NT2/D1 (cell line): ENCODE data around the gene ABCA4.

Experiments used
- DNase-seq: peaks from one replicate; pipeline ENCODE4 v3.0.0-alpha.2; 2011; ENCODE audit warnings: low read depth, low spot score
- H3K27me3 ChIP-seq: 2 replicates; pipeline ENCODE4 v1.6.0; 2011; ENCODE audit warnings: mild to moderate bottlenecking; ENCODE audit not compliant: insufficient read length, insufficient read depth
- H3K36me3 ChIP-seq: 2 replicates; pipeline ENCODE4 v1.6.1; 2011; ENCODE audit warnings: mild to moderate bottlenecking, low read length, mixed read lengths; ENCODE audit not compliant: insufficient read depth, insufficient read length
- H3K4me1 ChIP-seq: 2 replicates; pipeline ENCODE4 v1.5.1; 2011; ENCODE audit not compliant: insufficient read depth, insufficient read length
- H3K4me3 ChIP-seq: 2 replicates; pipeline ENCODE4 v1.5.1; 2011; ENCODE audit warnings: low read depth; ENCODE audit not compliant: insufficient read length
- H3K9ac ChIP-seq: 2 replicates; pipeline ENCODE4 v1.6.0; 2011; ENCODE audit warnings: low read depth; ENCODE audit not compliant: insufficient read length
- H3K9me3 ChIP-seq: 2 replicates; pipeline ENCODE4 v1.5.1; 2011; ENCODE audit warnings: mild to moderate bottlenecking, low read length; ENCODE audit not compliant: insufficient read depth
- SUZ12 ChIP-seq: IDR thresholded peaks from 2 replicates; pipeline ENCODE4 v1.6.1; 2011; ENCODE audit not compliant: insufficient read length, insufficient read depth; ENCODE audit errors: extremely low read depth
- YY1 ChIP-seq: IDR thresholded peaks from 2 replicates; pipeline ENCODE4 v1.6.1; 2011; ENCODE audit not compliant: insufficient read length, insufficient read depth
- ZNF274 ChIP-seq: IDR thresholded peaks from 2 replicates; pipeline ENCODE4 v1.6.1; 2011; ENCODE audit warnings: mild to moderate bottlenecking, low read depth, low read length

ABCA4 gene

DNA sequence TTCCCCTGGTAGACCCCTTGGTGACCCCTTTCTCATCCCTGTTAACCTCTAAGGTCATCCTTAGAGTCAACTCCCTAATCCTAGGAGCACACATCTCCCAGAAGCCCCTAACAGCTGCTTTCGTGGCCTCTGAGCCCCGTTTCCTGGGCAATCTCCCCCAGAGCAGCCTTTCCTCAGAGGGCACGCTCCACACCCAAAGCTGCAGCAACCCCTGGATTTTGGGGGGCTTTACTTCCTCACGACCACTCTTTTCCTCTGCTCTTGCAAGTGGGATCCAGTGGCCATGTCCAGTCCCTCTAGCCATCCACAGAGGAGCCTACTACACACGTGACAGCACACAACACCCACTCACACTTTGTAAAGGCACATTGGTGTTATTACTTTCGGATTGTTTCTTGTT is 13.8 kb downstream of the ABCA4 start:
- H3K4me3 ChIP-seq, result no peak overlapping the region
- H3K9me3 ChIP-seq, result no peaks in the 10 kb centered on the region
- TF ChIP-seq SUZ12, result no peak
- TF ChIP-seq ZNF274, result no peak
- TF ChIP-seq YY1, result no peak
- no peaks in the 10 kb centered on the region for H3K27me3 ChIP-seq
- no peaks in the 10 kb centered on the region for H3K36me3 ChIP-seq
- peaks cover 20% of the 10 kb centered on the region for H3K4me1 ChIP-seq
- no peak for DNase-seq
- H3K9ac ChIP-seq, result no peak overlapping the region

- Histone ChIP-seq H3K9me3 (no peaks in the 10 kb centered on the region), H3K4me1 (peaks cover 19% of the 10 kb centered on the region), H3K36me3 (no peaks in the 10 kb centered on the region), H3K4me3 (no peak overlapping the region), H3K27me3 (no peaks in the 10 kb centered on the region), H3K9ac (no peak overlapping the region)
- TF ChIP-seq SUZ12, result no peak
- TF ChIP-seq YY1, result no peak
- no peak for TF ChIP-seq ZNF274
- DNase-seq, result no peak
Measured at GRCh38 chr1:94106716-94107115, 14.2 kb downstream of the ABCA4 start.

DNA sequence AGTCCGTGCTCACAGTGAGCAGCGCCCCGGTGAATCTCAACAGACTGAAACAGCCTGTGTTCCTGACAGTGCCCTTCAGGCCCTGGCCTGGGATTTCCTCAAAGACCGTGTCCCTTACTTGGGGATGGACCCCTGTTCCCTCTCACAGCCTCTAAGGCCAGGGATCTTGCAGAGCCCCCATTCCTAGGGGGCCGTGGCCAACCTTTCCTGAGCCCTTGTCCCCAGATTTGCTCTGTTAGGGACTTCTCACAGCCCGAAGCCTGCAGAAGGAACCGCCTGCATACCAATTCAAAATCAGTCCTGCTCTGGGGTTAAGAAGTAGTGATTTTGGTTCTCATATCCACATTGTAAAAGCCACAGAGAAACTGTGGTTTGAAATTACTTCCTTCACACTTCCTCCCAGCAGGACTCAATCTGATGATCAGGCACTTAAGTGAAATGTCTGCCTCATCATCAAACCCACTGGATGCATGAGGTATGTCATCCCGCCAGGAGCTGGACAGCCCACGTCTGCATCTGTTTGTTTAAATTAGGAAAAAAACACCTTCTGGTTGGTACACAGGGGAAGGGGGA is 14.9 kb downstream of the ABCA4 start:
- no peak overlapping the region for H3K4me3 ChIP-seq
- H3K4me1 ChIP-seq, result peaks cover 19% of the 10 kb centered on the region
- no peak for TF ChIP-seq SUZ12
- H3K27me3 ChIP-seq, result no peaks in the 10 kb centered on the region
- no peak for DNase-seq
- no peak overlapping the region for H3K9ac ChIP-seq
- no peaks in the 10 kb centered on the region for H3K9me3 ChIP-seq
- no peaks in the 10 kb centered on the region for H3K36me3 ChIP-seq

DNA sequence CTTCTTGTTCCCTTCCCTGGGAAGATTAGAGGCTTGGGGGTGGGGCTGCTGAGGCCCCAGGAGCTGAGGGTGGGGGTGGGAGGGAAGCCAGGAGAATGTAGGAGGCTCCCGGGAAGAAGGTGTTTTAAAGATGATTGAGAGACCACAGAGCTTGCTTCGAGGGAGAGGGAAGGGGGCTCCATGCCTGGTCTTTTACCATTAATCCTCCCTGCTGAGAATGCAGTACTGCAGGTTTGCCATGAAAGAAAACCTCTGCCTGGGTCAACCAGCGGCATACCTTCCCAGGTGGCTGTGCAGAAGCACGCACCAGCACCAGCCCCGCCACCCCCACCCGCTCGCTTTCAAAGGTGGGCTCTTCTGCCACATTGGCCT is 15.4 kb downstream of the ABCA4 start:
- Histone ChIP-seq H3K4me3 (no peak overlapping the region), H3K9ac (no peak overlapping the region), H3K9me3 (no peaks in the 10 kb centered on the region), H3K4me1 (peaks cover 21% of the 10 kb centered on the region), H3K27me3 (no peaks in the 10 kb centered on the region), H3K36me3 (no peaks in the 10 kb centered on the region)
- TF ChIP-seq SUZ12, result no peak
- no peak for TF ChIP-seq YY1
- no peak for TF ChIP-seq ZNF274
- DNase-seq, result no peak

- H3K4me1 ChIP-seq, result peaks cover 21% of the 10 kb centered on the region
- no peaks in the 10 kb centered on the region for H3K27me3 ChIP-seq
- no peaks in the 10 kb centered on the region for H3K9me3 ChIP-seq
- no peak overlapping the region for H3K9ac ChIP-seq
- no peak for DNase-seq
- H3K4me3 ChIP-seq, result no peak overlapping the region
- no peaks in the 10 kb centered on the region for H3K36me3 ChIP-seq
- TF ChIP-seq ZNF274 (no peak), YY1 (no peak)
Measured at GRCh38 chr1:94104776-94105580, 16.0 kb downstream of the ABCA4 start.

- no peak for TF ChIP-seq YY1
- TF ChIP-seq SUZ12, result no peak
- no peak for TF ChIP-seq ZNF274
- Histone ChIP-seq H3K36me3 (no peaks in the 10 kb centered on the region), H3K4me3 (no peak overlapping the region), H3K9ac (no peak overlapping the region), H3K4me1 (peaks cover 21% of the 10 kb centered on the region), H3K9me3 (no peaks in the 10 kb centered on the region), H3K27me3 (no peaks in the 10 kb centered on the region)
- no peak for DNase-seq
Measured at GRCh38 chr1:94104127-94104684, 16.7 kb downstream of the ABCA4 start.

GRCh38 chr1:94103608-94104007 is 17.3 kb downstream of the ABCA4 start:
- TF ChIP-seq YY1 (no peak), ZNF274 (no peak), SUZ12 (no peak)
- DNase-seq, result no peak
- Histone ChIP-seq H3K9me3 (no peaks in the 10 kb centered on the region), H3K36me3 (no peaks in the 10 kb centered on the region), H3K9ac (no peak overlapping the region), H3K4me3 (no peak overlapping the region), H3K27me3 (no peaks in the 10 kb centered on the region), H3K4me1 (peaks cover 21% of the 10 kb centered on the region)
